Measurements from ENCODE around the gene ZNF385A.
A peak's percentile ranks its signal among the peaks of the same experiment; 100 is the strongest.

The ZNF385A gene

DNA sequence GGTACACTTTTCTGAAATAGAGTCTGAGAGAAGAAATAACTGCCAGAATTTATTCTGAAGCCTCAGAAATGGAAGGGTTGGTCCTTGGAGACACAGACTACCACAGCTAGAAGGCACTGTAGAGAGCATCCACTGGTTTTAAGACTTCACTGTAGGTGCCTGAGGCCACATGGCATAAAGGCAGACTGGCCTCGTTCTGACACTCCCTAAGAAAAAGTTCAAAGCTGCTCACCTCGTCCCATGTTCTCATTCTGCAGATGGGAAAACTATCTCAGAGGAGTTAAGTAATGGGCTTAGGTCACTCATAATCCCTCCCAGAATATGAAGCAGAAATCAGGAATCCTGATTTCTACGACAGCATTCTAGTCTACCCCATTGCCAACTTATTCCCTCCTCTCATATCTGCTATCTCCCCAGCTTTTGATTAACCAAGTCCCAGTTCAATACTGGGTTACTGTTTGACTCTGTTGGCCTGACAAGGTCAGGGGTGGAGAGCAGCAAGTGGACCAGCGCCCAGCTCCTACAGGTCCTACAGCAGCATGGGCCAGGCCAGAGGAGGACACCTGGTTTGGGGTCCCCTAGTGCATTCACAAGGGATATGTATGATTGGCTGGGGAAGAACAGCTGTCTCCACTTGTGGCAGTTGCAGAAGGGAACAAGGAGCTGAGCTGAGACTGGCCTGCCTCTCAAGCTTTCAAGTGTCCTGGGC lies 30.8 kb upstream of the ZNF385A start:
- no peak for DNase-seq

DNA sequence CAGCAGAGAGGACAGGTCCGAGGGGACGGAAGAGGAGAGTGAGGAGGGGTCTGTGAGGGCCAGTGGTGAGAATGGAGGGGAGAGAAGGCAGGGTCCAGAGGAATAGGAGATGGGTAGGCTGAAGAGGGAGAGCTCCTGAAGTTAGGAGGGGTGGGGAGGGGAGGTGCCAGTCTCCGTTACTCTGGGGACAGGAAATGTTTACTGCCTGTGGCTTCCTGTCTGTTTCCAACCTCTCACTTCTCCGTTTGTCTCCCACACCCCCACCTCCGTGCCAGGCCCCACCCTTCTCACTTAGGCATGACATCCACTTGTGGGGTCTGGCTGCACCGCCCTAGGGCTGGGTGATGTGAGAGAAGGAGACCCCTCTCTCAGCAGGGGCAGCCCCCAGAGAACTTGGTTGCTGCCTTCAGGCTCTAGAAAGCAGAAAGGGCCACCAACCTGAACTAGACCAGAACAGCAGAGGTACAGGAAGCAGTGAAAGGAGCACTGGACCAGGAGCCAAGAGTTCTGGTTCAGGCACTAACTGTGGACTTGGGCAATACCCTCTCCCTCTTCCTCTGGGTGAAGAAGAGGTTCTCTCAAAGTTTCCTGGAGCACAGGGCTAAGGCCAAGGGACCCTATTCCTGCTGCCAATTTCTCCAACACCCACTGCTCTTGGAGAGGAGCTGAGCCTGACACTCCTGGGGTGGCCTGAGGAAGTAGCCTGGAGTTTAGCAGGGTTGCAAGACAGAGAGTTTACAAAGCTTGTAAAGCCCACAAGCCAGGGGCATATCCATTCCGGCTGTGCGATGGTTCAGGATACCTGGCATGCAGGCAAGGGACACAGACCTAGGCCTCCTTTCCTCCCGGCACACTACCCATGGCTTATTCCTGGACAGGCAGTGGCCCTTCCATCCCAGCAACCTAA lies 29.0 kb upstream of the ZNF385A start:
- no peak for DNase-seq

DNA sequence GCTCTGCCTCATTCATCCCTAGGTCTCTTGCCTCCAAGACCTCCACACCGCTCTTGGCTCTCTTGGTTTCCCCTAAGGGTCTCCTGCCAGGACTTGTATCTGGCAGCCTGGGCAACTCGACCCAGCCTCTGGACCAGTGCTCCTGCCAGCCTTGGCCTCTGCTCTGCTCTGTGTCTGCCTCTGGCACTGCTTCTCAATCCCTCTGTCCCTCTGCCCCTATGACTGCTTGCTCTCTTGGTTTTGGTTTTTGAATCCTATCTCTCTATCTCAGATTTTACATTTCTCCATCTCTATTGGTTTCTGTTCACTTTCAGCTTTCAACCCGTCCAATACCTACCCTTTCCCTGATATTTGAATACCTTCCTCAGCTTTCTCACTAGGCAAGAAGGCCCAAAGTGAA lies 28.3 kb upstream of the ZNF385A start:
- DNase-seq = no peak

DNA sequence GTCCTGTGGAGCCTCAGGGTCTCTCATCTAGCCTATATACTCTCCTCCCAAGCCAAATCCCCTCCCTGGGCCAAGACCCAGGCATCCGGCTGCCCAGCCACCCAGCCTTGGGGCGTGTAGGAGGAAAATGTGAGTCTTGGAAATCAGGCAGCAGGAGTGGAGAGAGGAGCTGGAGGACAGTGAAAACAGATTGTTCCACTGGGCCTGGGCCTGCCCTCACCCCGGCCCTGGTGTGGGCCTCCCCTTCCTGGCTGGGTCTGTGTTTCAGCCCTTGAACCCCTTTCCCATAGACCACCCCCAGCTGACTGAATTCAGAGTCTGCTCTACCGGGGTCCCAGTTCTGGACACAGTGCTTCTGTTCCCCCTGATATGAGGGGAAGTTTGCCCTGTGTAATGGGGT lies 27.8 kb upstream of the ZNF385A start:
- DNase-seq = no peak

DNA sequence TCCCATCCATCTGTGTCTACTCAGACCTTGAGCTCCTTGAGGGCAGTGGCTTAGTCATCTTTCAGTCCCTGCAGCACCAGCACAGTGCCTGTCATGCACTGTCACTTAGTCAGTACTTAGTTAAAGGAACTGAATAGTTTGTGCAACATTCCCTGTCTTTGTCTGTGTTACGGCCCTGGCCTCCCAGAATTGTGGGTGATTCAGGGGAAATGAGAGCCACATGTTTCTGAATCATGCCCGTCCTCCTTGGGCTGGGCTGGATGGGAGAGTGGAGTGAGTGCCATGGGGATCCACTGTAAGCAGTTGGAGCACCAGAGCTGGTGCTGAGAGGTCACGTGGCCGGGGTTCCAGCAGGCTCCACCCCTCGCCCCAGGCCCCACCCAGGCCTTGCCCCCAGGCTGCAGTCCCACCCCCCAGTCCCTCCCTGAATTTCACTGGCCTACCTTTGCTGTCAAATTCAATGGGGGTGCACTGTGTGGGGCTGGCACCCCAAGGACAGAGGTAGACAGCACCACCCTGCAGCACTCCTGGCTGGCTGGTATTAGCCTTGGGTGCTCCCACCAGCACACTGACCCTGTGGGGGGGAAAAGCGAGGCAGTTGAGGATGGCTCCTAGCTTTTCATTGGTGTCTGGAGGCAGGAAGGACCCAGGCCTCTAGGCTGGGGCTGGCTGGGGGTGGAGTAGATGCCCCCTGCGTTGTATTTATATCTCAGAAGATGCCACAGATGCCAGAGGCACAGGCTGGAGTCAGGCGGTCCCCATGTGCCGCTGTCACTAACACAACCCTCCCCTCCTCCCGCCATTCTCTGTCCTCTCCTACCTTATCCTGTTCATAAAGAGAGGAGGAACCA lies 27.1 kb upstream of the ZNF385A start:
- DNase-seq = no peak

DNA sequence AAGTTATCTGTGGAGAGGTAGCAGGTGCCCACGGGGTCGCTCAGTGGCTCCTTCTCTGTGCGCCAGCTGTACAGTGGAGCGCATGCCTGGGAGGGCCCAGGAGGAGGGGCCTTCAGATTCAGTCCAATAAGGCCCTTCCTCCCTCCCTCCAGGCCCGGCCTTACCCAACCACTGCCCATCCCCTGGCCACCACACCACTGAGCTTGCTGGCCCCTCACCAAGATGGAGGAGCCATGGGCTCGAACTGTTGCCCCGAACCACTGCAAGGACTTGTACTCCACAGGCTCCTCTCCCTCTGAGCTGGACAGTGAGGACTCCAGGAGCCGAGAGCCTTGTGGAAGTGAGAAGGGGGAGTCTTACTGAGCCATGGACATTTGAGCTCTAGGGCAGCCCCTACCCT lies 24.7 kb upstream of the ZNF385A start:
- DNase-seq = no peak

DNA sequence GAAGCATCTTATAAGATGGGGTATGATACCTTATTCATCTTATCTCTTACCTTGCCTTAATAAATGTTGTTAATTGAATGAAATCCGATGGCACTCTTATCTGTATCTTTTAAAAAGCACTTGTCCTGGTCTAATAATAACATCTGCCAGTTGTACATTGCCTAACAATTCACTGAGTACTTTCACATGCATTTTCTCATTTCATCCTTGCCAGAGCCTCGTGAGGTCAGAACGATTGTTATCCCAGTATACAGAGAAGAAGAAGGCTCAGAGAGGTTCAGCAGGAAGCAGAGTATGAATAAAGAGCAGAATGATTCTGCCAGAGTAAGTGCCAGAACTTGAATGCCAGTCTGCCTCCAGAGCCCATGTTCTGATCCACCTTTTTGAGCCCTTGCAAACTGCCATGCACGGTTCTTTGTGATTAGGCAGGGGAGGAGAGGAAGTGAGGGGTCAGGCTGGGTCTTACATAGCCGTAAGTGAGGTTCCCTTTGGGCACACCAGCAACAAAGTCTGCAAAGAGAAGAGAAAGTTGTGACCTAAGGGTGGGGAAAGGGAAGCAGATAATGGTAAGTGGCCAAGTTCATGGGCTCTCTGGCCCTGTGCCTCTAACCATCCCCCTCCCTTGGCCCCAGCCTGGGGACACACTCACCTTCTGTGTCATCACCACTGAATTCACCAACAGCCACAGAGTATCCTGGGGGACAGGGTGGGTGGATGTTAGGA lies 22.8 kb upstream of the ZNF385A start:
- no peak for DNase-seq

DNA sequence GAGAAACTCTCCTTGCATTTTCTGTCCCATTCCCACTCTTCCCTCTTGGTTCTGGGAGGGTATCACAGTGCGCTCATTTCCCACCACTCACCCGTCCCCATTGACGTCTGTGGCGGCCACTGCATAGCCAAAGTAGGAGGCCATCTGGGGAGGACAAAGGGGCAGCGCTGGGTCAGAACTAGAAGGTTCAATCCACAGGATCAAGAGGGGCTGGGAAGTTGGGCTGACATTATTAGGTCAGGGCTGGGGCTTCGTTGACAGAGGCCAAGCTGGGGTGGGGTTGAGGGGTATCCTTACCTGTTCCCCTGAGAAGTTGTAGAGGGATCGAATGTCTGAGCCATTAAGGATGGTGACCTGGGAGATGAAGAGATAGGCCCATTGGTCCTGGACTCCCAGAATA lies 21.0 kb upstream of the ZNF385A start:
- no peak for DNase-seq

DNA sequence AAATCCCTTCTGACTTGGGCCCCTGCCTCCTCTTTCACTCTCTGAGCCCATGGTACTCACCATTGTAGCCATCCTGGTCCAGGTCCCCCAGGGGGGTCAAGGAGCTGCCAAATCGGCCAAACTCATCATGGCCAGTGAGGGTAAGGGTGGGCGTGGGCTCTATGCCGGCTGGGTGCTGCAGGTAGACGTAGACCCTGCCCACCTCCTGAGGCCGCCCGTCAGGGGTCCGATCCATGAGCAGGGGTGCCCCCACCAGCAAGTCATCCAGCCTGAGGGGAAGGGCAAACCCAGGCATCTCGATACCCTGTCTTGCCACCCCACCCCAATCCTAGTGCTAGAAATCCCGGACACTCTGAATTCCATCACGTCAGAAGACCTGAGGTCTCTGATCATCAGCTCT lies 20.6 kb upstream of the ZNF385A start:
- no peak for DNase-seq

DNA sequence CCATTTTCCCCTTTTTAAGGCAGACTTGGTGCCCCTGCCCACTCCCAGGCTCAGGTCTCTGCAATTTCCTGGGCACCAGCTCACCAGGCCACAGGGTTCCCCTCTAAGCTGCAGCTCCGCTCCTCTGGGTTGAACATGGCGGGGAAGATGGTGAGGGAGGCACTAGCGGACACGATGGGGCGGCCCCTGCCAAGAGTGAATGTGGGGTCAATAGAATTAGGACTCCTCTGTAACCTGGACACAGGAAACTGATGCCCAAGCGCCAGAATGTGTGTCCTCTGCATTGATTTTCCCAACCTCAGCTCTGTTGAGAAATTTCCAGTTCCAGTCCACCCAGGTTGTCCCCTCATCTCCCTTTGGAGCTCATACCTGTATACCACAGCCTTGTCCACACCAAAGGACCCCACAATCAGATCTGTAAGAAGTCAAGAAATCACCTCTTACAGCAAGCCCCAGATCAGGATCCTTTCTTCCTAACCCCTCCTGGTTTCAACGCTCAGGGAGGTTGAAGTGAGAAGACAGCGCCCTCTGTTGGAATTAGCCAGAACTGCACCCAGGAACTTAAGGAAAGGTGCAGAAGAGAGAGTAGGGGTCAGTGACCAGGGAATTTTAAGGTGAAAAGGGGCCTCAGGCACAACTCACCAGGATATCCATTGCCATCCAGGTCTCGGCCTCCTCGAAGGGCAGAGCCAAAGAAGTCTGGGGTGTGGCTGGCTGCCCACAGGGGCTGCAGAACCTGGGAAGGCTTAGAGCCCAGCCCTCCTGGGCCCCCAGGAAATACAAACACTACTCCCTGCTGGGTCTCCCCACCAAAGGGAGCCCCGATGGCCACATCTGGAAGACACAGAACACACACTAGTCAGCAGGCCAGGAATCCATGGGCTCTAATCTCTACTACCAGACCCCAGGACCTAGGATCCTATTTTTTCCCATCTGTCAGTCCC lies 19.8 kb upstream of the ZNF385A start:
- DNase-seq = no peak

DNA sequence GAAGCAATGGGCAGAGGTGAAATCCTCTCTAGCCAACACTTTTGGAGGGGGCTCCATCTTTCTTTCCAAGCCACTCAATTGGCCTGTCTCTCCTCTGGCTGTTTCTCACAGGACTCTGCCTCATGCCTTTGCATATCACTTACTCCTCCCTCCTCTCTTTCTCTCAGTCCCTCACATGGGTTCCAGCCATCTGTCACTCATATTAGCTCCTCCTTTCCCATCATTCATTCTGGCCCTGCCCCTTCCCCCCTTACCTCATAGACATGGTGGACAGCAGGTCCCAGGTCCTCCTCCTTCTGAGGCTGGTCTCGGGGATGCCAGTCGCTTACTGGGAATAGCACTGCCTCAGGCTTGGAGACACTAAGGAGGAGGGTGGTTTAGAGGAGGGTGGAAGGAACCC lies 16.6 kb upstream of the ZNF385A start:
- no peak for DNase-seq

DNA sequence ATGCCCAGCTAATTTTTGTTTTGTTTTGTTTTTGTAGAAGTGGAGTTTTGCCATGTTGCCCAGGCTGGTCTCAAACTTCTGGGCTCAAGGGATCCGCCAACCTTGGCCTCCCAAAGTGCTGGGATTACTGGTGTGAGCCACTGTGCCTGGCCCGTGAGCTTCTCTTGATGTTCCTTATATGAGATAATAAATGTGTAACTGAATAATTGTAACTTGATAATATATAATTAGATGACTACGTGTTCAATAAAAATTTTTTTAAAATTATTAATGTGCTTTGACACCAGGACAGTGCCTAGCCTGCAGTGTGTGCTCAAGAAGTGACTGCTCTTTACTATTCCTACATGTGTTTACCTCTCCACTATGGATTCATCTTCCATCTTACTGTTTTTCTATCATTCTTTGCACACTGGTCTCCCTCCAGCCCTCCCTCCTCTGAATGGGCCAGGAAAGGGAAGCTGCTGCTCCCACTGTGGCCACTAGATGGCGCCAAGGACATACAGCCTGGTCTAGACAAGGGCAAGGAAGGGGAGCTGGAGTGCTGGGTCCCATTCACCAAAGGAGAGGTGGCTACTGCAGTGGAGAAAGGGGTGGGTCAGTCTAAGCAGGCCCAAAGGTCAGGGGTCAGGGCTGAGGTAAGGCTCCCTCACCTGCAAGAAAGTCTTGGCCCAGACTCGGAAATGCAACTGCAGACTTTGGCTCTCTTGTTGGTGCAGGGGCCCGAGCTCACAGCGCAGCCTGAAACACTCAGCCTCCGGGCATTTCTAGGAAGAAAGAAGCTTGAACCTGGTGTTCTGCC lies 14.7 kb upstream of the ZNF385A start:
- peak; percentile 91 for DNase-seq

DNA sequence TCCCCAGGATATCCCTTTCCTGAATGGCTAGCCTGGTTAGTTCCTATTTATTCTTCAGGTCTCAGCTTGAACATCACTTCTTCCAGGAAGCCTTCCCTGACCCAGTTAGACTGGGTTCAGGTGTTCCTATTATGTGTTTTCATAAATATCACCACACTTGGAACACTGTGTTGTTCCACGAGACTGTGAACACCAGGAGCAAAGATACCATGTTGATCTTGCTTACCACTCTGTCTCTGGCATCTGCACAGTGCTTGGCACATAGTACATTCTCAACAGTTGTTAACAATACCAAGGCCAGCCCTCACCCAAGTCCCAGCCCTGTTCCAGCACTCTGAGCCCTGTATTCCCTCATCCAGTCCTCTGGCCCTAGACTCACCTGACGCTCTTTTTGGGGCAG lies 13.7 kb upstream of the ZNF385A start:
- no peak for DNase-seq

DNA sequence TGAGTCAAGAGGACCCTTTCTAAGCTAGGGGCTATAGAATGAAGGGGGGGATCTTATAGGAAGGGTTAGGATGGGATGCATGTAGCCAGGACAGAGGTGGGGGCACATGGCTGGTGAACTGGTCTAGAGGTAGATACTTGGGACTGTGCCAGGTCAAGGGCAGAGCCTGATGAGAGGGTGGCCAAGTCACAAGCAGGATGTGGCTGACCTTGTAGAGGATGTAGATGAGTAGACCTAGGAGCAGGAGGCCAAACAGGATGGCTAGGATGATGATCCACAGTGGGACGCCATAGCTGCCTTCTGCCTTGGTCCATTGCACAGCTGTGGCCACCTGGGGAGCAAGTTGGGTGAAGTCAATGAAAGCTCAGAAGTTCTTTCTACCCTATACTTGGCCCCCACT lies 12.6 kb upstream of the ZNF385A start:
- no peak for DNase-seq

DNA sequence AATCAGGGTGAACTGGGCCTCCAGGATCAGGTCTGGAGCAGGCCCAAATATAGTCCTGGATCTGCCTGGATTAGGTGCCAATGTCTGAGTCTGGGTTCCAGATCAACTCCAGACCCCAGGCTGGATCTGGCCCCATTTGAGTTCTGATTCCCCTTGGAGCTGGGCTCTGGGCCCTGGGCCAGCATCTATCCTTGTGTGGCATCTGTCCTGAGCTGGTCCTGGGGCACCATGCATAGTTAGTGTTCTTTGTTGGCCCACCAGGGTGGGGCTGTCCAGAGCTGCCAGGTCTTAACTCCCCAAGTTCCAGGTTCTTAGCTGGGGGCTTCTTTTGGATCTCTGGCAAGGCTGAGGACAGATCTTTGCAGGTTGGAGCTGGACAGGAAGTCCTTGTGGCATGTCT lies 11.0 kb upstream of the ZNF385A start:
- no peak for DNase-seq

DNA sequence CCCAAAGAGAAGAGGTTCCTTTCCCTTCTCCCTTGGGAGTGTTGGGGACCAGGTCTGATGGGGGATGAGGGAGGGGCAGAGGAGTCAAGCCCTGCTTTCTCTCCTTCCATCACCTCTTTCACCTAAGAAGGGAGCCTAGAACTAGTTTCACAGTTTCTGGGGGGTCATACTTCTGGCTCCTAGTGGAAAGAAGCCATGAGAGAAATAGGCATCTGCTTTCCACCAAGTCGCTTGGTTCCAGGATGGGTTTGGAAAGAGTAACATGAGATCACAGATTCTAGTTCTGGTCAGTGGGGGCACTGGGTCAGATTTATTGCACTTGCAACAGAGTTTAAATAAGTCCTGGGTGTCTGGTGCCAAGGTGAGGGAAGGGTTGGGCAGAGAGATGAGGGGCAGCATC lies 10.5 kb upstream of the ZNF385A start:
- no peak for DNase-seq

DNA sequence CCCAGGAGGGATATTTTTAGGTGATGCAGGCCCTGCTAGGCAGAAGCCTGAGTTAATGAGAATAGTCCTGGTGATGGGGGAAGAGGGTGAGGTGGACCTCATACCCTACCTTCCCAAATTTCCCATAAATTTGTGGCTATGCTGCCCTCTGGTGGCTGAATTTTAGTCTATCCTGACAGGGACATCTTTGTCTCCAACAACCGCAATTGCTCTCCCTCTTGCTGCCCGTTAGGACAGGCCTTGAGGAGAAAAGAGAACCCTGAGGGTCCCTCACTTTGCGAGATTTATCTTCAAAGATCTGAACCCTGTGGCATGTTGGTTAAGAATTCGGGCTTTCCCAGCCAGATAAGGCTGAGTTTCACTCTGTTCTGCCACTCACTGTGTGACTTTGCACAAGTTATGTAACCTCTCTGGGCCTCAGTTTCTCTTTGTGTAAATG lies 9.8 kb upstream of the ZNF385A start:
- DNase-seq = no peak

DNA sequence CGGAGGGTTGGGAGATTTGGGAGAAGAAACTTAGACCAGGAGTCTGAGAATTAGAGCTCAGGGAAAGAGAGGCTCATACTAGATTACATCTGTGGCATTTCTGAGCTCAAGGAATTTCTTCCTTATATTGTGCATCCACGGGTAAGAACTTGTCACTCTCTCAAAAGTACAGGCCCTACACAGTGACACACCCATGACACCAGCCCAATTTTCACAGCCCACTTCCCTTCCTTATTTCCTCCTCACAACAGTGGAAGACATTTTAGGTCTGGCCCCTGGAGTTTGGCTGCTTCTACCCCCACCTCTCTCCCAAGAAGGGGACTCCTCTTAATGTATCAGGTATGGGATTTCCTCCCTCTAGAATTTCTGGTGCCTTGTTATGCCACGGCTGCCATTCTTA lies 9.2 kb upstream of the ZNF385A start:
- no peak for DNase-seq

DNA sequence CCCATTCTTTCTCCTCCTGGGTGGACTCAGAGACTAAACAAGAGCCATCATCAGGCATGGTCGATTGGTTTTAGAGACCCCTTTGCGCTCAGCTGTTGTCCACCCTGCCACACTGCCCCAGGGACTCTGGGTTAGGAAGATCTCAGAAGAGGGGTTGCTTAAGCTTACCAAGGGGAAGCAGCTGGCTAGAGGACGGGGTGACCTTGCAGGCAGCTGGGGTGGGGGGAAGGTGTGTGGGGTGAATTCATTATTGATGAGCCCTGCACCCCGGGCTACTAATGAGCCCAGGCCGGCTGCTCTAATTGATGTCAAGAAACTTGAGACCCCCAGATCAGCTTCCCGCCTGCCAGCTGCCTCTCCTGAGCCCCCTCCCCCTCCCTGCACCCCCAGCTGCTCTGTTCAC lies 8.7 kb upstream of the ZNF385A start:
- DNase-seq = no peak

DNA sequence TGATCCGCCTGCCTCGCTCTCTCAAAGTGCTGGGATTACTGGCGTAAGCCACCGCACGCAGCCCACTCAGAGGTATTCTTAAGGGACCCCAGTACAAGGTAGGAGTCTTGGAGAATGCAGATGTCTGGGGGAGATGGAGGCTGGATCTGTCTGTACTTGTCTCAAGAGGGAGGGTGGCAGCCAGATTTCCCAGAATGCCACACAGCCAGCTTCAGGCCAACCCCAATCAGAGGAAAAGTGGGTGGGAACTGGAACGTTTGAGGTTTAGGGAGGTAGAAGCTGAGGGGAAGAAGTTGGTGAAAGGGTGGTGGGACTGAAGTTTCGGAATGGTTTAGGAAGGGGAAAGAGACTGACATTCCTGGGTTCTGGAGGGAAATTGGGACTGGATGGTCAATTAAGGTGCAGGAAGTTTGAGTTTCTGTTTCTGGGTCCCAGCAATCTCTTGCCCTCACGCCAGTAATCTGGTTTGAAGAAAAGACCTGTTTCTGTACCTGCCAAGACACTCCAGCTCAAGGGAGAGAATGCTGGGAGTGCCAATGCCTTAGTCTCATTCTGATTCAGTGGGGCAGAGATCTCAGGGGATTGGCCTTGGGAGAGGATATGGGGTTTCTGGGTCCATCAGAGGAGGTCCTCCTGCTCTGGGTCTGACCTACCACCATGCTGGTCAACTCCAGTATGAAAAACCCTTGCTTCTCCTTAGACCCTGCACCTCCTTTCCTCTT lies 8.1 kb upstream of the ZNF385A start:
- no peak for DNase-seq
